Endothelial cell of umbilical vein (primary cell): ENCODE data around the gene INHBE. TPM values are rescaled to one million over a fixed set of nuclear protein-coding genes. Genes with fewer than 3 reads are reported as not detected.

Experiments used
- BruUV-seq: library from RNA; stranded (reverse); fragments of 400-500 nt; replicated peaks from 2 replicates; lab custom pipeline; 2021; lab: Mats Ljungman, UMichigan
- CTCF ChIA-PET: fragments of 300-600, 350-600 bp; sonication (Branson Sonifier 250); formaldehyde crosslinking; loops from one replicate; lab custom pipeline; 2021; ENCODE audit warnings: antibody characterized with exemption, inconsistent platforms; lab: Charles Lee
- POLR2A ChIA-PET: fragments of 300-600, 350-600 bp; sonication (Branson Sonifier 250); formaldehyde crosslinking; loops from one replicate; lab custom pipeline; 2021; ENCODE audit warnings: antibody characterized with exemption, inconsistent platforms; lab: Charles Lee
- DNase-seq: peaks from one replicate; pipeline ENCODE4 v3.0.0-alpha.2; 2011; ENCODE audit warnings: low read depth, low spot score
- FAIRE-seq: peaks from 2 replicates; lab custom pipeline; 2011; peaks lifted over from hg19 to GRCh38; lab: Jason Lieb, UNC
- H2AFZ ChIP-seq: 2 replicates; pipeline ENCODE4 v1.6.0; 2012; ENCODE audit warnings: low read depth, low read length, control low read depth, inconsistent platforms
- H3K27ac ChIP-seq: 2 replicates; pipeline ENCODE4 v1.5.1; 2011; ENCODE audit warnings: low read depth, mild to moderate bottlenecking, control low read depth, low read length, moderate library complexity; ENCODE audit not compliant: insufficient read depth
- H3K27me3 ChIP-seq, 2 experiments: 2 replicates each; pipeline versions ENCODE4 v1.6.0 to v1.6.1; 2011; ENCODE audit warnings: low read length in 2 of 2, mixed read lengths in 1 of 2; ENCODE audit not compliant: control insufficient read depth in 2 of 2, insufficient read depth in 2 of 2
- H3K36me3 ChIP-seq, 2 experiments: 2 replicates in 1 of 2; 3 replicates in 1 of 2; pipeline ENCODE4 v1.5.1; 2011; ENCODE audit warnings: low read length in 2 of 2, mild to moderate bottlenecking in 1 of 2, moderate library complexity in 1 of 2; ENCODE audit not compliant: control insufficient read depth in 2 of 2, insufficient read depth in 2 of 2; ENCODE audit errors: extremely low read depth in 1 of 2
- H3K4me1 ChIP-seq: 3 replicates; pipeline ENCODE4 v1.5.1; 2011; ENCODE audit warnings: mild to moderate bottlenecking, low read length; ENCODE audit not compliant: control insufficient read depth, insufficient read depth; ENCODE audit errors: extremely low read depth
- H3K4me2 ChIP-seq: 2 replicates; pipeline ENCODE4 v1.6.1; 2011; ENCODE audit warnings: low read length, control low read depth, mixed read lengths; ENCODE audit not compliant: insufficient read depth
- H3K4me3 ChIP-seq, 3 experiments: fragments of 200-600 bp in 1 of 3; sonication (generic), shearing (Covaris generic) in 1 of 3; replicated peaks in 1 of 3; 2 replicates each; pipeline ENCODE4 v1.5.1; 2011 to 2016; ENCODE audit warnings: control low read depth in 3 of 3, low read length in 3 of 3, mild to moderate bottlenecking in 2 of 3, inconsistent platforms in 1 of 3, low read depth in 1 of 3, moderate library complexity in 1 of 3; ENCODE audit not compliant: insufficient read depth in 1 of 3
- H3K79me2 ChIP-seq: 2 replicates; pipeline ENCODE4 v1.6.0; 2012; ENCODE audit warnings: low read length, inconsistent platforms; ENCODE audit not compliant: control insufficient read depth, insufficient read depth
- H3K9ac ChIP-seq: replicated peaks from 2 replicates; pipeline ENCODE3; 2011; ENCODE audit warnings: low read length, control low read depth; ENCODE audit not compliant: insufficient read depth; ENCODE audit errors: extremely low read depth
- H3K9me1 ChIP-seq: replicated peaks from 3 replicates; pipeline ENCODE4 v1.6.0; 2011; ENCODE audit warnings: mild to moderate bottlenecking, low read length; ENCODE audit not compliant: control insufficient read depth, insufficient read depth; ENCODE audit errors: extremely low read depth
- H3K9me3 ChIP-seq: replicated peaks from 2 replicates; pipeline ENCODE4 v1.5.1; 2012; ENCODE audit warnings: low read length, inconsistent platforms; ENCODE audit not compliant: control insufficient read depth, insufficient read depth
- H4K20me1 ChIP-seq: replicated peaks from 2 replicates; pipeline ENCODE3; 2011; ENCODE audit warnings: mild to moderate bottlenecking, low read length; ENCODE audit not compliant: control insufficient read depth, insufficient read depth; ENCODE audit errors: extremely low read depth
- CTCF ChIP-seq, 2 donors: IDR thresholded peaks; 1 replicate in 1 of 2; 2 replicates in 1 of 2; pipeline ENCODE4 v1.5.1; 2011; ENCODE audit warnings: low read length in 2 of 2, mild to moderate bottlenecking in 2 of 2, moderate library complexity in 2 of 2, control low read depth in 1 of 2, inconsistent platforms in 1 of 2, low read depth in 1 of 2; ENCODE audit not compliant: insufficient read depth in 1 of 2; ENCODE audit errors: extremely low read depth in 1 of 2
- FOS ChIP-seq: IDR thresholded peaks from 2 replicates; pipeline ENCODE4 v1.6.1; 2011; ENCODE audit warnings: mild to moderate bottlenecking, low read length, moderate library complexity, borderline replicate concordance; ENCODE audit not compliant: insufficient read depth
- GATA2 ChIP-seq: IDR thresholded peaks from 2 replicates; pipeline ENCODE4 v1.7.0; 2011; ENCODE audit warnings: low read depth, mild to moderate bottlenecking, moderate library complexity, mixed read lengths, low read length; ENCODE audit not compliant: insufficient read length, insufficient read depth
- JUN ChIP-seq: IDR thresholded peaks from 2 replicates; pipeline ENCODE4 v1.6.1; 2011; ENCODE audit warnings: borderline replicate concordance, low read depth; ENCODE audit not compliant: insufficient read length, insufficient read depth
- MAX ChIP-seq: IDR thresholded peaks from 2 replicates; pipeline ENCODE4 v1.6.1; 2011; ENCODE audit not compliant: insufficient read depth, insufficient read length
- MYC ChIP-seq: IDR thresholded peaks from one replicate; pipeline ENCODE4 v1.6.1; 2011; ENCODE audit warnings: mild to moderate bottlenecking, low read depth, low read length
- POLR2A ChIP-seq: IDR thresholded peaks from 2 replicates; pipeline ENCODE4 v1.6.1; 2012; ENCODE audit warnings: low read depth, mild to moderate bottlenecking, control low read depth, low read length
- POLR2AphosphoS5 ChIP-seq: IDR thresholded peaks from 2 replicates; pipeline ENCODE4 v1.6.1; 2012; ENCODE audit warnings: low read depth, mild to moderate bottlenecking, control low read depth, low read length, moderate library complexity; ENCODE audit not compliant: insufficient read depth
- dilution Hi-C: fragments of 300-500 bp; cut with MboI; formaldehyde crosslinking; loops from one replicate; pipeline ENCODE4 v1.15.0; 2019; ENCODE audit warnings: low sequenced_read_pairs; ENCODE audit not compliant: extremely low pct_ligation_motif_present
- intact Hi-C: fragments of 100-400 bp; cut with micrococcal nuclease; formaldehyde crosslinking; loops from one replicate; pipeline ENCODE4 v1.10.0; 2022
- polyA plus RNA-seq, 4 experiments: library from polyadenylated mRNA; depleted of rRNA in 3 of 4; stranded (reverse) in 3 of 4; unstranded in 1 of 4; fragments of >200 nt; gene quantifications; 2 replicates each; pipeline versions ENCODE4 v1.2.1 to v1.2.3, GENCODE V29; 2011 to 2012; ENCODE audit warnings: missing spikeins in 1 of 4
- total RNA-seq: library from RNA; stranded (reverse); gene quantifications from 2 replicates; pipeline ENCODE4 v1.2.3, GENCODE V29; 2021

INHBE gene
- total and polyA plus RNA-seq, 2 donors (not counting 3 experiments of a cell fraction or from before 2014, with no cell fraction given): not detected

- dilution Hi-C loops: no loop called here
- H3K9ac ChIP-seq: peak overlapping the region; percentile 82
- TF ChIP-seq JUN (no peak), GATA2 (no peak), MYC (no peak), MAX (peak; percentile 43), FOS (no peak), POLR2AphosphoS5 (no peak), CTCF (IDR thresholded peaks at IDR 0.05; ENCODE audit: extremely low read depth in 1 of 2, insufficient read depth in 1 of 2, low read depth in 1 of 2, low read length in 2 of 2) (no peak), POLR2A (no peak)
- peaks cover 21% of the 10 kb centered on the region for H3K79me2 ChIP-seq
- no peaks in the 10 kb centered on the region for H3K27me3 ChIP-seq
- no peaks in the 10 kb centered on the region for H3K9me1 ChIP-seq
- no peaks in the 10 kb centered on the region for H3K9me3 ChIP-seq
- POLR2A ChIA-PET: interaction anchor here (0.6 kb wide), 1 partner anchor 16 kb away, joined by 4 read pairs; no protein-coding TSS in a partner anchor
- BruUV-seq: TSS peak; percentile 67
- no peaks in the 10 kb centered on the region for H4K20me1 ChIP-seq
- CTCF ChIA-PET: interaction anchor here (1.0 to 2.2 kb wide), 7 partner anchors 9 to 122 kb away, joined by 3 to 12 read pairs (median 7); partner anchors contain the start of genes GLI1 and INHBE
- H3K27ac ChIP-seq: peak overlapping the region; percentile 64
- peaks cover 6% of the 10 kb centered on the region for H3K4me1 ChIP-seq
- no peak for FAIRE-seq
- H3K4me2 ChIP-seq: peak overlapping the region; percentile 93
- peak overlapping the region; percentile 16 for H2AFZ ChIP-seq
- H3K4me3 ChIP-seq: peak overlapping the region; percentile 29 to 75 (median 69)
- intact Hi-C loops: loop anchor here (2.0 to 5.0 kb wide), 2 partner anchors 23 to 122 kb away; no protein-coding TSS in a partner anchor
- H3K36me3 ChIP-seq: no peaks in the 10 kb centered on the region
- no peak for DNase-seq
Observed at GRCh38 chr12:57429473-57430111, 25.5 kb upstream of the INHBE start.
